Measurements from ENCODE around the gene CCNDBP1.
A peak's percentile ranks its signal among the peaks of the same experiment; 100 is the strongest.
"Not testable (repeated sequence)": the region's sequence is repeated elsewhere in the genome, so short reads cannot be mapped to it uniquely, and the experiment has no call there.

The CCNDBP1 gene, protein sequence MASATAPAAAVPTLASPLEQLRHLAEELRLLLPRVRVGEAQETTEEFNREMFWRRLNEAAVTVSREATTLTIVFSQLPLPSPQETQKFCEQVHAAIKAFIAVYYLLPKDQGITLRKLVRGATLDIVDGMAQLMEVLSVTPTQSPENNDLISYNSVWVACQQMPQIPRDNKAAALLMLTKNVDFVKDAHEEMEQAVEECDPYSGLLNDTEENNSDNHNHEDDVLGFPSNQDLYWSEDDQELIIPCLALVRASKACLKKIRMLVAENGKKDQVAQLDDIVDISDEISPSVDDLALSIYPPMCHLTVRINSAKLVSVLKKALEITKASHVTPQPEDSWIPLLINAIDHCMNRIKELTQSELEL

DNA sequence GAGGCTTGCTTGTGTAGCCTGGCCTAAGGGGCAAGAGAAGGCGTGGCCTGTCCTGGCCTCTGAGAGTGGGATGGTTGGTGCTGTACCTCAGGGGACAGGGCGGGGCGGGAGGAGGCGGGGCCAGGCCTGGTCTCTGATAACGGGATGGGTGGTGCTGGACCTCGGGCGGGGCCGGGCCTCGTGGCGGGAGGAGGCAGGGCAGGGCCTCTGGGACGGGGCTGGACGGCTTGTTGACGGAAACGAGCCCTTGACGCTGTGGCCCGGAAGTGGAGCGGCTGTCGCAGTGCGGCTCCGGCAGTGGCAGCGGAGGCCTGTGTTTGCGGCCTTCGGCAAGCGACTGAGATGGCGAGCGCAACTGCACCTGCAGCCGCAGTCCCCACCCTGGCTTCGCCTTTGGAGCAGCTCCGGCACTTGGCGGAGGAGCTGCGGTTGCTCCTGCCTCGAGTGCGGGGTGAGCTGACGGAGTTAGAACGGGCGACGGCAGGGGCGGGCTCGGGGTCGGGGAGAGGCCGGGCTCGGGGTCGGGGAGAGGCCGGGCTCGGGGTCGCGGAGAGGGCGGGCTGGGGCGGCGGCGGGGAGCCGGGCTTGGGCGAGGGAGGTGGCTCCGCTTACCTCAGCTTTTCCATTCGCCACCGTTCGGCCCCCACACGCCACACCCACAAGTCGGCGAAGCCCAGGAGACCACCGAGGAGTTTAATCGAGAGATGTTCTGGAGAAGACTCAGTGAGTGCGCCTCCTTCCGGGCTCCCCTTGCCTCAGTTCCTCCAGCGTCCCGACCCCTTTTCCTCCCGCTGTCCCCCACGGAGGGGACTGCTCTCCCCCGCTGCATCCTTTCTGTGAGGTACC lies at the start of gene CCNDBP1:
Gene CCNDBP1, plus strand, starts transcription at position 247 of the 846 bp plus-strand sequence. Its CDS starts 96 bp downstream, at position 343.
- peak; percentile 88 for DNase-seq

DNA sequence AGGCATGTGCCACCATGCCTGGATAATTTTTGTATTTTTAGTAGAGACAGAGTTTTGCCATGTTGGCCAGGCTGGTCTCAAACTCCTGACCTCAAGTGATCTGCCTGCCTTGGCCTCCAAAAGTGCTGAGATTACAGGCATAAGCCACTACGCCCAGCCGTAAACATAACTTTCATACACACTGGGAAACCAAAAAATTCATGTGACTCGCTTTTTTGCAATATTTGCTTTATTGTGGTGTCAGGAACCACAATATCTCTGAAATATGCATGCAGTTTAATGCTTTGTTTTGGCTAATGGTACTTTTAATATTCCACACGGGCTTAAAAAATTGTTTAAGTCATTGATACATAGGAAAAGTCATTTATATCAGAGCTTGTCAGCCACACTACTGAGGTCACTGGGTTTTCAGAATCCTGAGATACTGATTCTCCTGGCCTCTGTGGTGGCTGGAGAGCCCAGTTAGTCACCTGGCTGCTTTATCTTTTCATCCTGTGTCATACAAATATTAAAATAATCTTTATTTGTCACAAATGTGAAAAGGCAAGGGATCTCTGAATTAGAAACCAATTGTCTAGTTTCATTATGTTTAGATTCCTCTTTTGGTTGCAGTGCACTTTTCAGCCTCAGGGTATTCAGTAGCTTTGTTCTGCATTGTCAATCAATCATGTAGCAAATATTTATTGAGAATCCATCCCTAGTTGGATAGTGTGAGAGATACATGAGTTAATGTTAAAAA lies 41.8 kb upstream of the CCNDBP1 start:
- no peak for DNase-seq

DNA sequence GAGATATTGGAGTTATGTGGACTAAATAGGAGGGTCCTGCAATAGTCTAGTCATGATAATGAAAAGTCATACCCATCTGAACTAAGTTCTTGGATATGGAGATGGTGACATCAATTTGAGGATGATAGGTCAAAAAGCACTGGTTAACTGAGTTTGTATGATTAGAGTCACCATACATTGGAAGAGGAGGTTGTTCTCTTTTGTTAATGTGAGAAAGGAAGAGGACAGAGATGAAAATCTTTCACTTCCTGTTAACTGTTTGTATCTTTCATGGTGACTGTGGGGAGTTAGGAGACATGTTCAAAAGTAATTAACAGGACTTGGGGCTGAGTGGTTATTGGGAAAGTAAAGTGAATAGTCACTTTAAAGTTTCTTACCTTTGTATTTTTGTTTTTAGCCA lies 40.7 kb upstream of the CCNDBP1 start:
- no peak for DNase-seq

DNA sequence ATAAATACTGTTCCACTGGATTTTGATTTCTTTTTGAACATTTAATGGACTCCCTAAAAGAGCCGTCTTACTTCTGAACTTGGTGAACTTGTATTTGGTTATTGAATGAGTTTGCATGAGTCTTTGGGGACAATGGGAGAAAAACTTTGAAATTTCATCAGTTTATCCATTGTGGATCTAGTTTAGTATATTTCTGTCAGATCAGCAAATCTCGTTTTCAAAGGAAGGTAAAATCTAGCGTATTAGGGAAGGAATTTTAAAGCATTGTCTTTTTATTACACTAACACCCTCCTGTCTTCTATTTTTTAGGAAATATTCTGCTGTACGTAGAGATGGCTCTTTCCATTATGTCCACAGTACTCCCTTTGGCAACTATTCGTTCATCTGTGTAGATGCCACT lies 39.0 kb upstream of the CCNDBP1 start:
- DNase-seq = no peak

DNA sequence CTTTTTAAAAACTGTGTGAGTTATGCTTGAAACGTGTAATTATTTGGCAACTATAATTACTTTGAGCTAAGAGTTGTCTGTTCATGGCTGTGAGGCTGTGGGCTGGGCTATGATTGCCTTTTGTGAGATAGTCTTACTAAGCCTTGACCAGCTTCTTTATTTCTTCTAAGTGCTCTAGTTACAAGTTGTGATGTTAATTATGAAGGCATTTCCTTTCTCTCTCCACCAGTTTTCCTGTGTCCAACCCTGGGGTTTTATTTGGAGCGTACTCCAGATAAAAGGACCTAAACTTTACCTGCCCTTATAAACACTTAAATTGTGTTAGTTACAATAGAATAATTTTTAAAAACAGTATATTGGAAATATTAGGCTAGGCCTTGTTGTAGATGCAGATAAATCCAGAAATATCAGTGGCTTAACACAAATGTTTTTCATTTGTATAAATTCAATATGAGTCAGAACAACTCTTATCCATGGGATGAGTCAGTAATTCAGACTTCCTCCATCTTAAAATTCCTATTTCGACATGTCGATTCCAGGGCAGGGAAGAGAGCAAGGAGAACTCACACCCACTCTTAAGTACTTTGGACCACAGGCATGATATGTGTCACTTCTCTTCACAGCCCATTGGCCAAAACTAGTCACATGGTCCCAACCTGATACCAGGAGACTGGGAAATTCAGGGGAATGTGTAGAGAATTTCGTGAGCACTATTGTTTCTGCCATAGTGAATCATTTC lies 34.8 kb upstream of the CCNDBP1 start:
- DNase-seq = no peak

DNA sequence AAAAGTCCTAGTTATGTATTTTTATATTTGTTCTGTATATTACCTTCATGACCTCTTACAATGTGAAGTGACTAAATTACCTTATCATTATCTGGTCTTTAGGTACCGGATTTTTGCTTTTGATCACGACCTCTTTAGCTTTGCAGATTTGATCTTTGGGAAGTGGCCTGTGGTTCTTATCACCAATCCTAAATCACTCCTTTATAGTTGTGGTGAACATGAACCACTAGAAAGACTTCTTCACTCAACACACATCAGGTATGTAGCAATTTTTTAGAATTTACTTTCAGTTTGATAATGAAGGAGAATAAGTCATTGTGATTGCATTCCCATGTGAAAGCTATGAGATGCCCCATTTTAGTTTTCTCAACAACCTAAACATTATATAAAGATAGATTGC lies 33.5 kb upstream of the CCNDBP1 start:
- DNase-seq = no peak

DNA sequence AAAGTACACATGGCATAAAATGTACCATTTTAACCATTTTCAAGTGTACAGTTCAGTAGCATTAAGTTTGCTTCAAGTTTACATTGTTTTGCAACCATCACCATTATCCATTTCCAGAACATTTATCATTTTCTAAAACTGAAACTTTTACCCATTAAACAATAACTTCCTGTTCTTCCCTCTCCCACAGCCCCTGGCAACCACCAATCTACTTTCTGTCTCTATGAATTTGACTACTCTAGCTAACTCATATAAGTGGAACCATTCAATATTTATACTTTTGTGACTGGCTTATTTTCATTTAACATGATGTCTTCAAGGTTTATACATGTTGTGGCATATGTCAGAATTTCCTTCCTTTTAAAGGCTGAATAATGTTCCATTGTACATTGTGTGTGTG lies 31.9 kb upstream of the CCNDBP1 start:
- DNase-seq = no peak

DNA sequence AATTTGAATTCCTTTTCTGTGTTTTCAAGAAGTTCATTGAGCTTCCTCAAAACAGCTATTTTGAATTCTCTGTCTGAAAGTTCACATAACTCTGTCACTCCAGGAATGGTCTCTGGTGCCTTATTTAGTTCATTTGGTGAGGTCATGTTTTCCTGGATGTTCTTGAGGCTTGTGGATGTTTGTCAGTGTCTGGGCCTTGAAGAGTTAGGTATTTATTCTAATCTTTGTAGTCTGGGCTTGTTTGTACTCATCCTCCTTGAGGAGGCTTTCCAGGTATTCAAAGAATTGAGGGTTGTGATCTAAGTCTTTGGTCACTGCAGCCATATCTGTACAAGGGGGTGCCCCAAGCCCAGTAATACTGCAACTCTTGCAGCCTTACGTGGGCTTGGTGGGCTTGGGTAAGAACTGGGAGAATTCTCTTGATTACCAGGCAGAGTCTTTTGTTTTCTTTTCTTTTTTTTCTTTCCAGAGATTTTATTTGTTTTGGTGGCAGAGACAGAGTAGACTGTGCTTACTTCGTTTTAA lies 19.3 kb upstream of the CCNDBP1 start:
- no peak for DNase-seq

DNA sequence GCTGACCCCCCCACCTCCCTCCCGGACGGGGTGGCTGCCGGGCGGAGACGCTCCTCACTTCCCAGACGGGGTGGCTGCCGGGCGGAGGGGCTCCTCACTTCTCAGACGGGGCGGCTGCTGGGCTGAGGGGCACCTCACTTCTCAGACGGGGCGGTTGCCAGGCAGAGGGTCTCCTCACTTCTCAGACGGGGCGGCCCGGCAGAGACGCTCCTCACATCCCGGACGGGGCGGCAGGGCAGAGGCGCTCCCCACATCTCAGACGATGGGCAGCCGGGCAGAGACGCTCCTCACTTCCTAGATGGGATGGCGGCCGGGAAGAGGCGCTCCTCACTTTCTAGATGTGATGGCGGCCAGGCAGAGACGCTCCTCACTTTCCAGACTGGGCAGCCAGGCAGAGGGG lies 17.9 kb upstream of the CCNDBP1 start:
- not testable (repeated sequence) for DNase-seq

DNA sequence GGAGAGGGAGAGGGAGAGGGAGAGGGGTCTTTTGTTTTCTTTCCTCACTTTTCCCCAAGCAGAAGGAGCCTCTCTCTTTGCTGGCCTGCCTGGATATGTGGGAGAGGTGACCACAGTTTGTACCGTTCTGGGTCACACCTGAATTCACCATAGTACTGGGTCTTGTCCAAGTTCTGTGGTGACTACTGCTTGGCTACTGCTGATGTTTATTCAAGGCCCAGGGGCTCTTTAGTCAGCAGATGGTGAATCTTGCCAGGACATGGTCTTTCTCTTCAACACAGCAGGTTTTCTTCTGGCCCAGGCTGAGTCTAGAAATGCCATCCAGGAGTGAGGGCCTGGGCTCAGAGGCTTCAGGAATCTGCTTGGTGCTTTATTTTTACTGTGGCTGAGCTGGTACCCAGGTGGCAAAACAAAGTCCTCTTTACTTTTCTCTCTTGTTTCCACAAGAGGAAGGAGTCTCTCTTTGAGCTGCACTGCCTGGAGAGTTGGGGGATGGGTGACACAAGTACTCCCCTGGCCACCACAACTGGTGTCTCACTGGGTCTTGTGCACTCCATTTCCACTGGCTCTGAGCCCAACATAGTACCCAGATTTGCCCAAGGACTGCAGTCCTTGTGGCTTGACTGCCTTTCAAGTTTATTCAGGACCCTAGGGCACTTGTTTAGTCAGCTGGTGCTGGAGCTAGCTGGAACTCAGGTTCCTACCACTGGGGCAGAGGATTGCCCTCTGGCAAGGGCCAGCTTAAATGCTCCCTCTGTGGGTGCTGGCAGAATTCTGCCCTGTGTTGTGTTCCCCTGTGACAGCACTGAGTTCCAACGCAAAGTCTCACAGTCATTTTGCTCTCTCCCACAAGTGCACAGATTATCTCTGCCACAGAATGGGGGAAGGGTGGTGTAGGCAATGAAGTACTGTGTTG lies 16.8 kb upstream of the CCNDBP1 start:
- no peak for DNase-seq

DNA sequence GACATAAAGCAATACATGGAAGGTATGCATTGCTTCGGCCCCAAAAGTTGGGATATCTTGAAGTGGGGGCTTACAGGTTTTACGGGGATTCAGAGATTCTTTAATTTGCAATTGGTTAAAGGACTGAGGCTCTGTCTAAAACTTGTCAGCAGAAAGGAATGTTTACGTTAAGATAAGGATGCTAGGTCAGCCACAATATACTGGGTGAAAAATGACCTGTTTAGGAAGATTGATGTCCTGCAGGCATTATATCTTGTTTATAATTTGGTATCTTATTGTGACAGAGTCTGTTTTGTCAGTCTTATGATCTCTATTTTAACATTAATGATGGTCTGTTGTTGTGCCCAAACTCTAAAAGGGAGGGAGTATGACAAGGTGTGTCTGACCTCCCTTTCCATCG lies 15.3 kb upstream of the CCNDBP1 start:
- DNase-seq = no peak

DNA sequence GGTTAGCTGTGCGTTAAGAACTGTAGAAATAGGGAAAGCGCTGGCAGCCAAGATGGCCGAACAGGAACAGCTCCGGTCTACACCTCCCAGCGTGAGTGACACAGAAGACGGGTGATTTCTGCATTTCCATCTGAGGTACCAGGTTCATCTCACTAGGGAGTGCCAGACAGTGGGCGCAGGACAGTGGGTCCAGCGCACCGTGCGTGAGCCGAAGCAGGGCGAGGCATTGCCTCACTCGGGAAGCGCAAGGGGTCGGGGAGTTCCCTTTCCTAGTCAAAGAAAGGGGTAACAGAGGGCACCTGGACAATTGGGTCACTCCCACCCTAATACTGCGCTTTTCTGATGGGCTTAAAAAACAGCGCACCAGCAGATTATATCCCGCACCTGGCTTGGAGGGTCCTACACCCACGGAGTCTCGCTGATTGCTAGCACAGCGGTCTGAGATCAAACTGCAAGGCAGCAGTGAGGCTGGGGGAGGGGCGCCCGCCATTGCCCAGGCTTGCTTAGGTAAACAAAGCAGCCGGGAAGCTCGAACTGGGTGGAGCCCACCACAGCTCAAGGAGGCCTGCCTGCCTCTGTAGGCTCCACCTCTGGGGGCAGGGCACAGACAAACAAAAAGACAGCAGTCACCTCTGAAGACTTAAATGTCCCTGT lies 9.4 kb upstream of the CCNDBP1 start:
- not testable (repeated sequence) for DNase-seq

DNA sequence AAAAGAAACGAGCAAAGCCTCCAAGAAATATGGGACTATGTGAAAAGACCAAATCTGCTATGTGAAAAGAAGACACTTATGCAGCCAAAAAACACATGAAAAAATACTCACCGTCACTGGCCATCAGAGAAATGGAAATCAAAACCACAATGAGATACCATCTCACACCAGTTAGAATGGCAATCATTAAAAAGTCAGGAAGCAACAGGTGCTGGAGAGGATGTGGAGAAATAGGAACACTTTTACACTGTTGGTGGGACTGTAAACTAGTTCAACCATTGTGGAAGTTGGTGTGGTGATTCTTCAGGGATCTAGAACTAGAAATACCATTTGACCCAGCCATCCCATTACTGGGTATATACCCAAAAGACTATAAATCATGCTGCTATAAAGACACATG lies 8.1 kb upstream of the CCNDBP1 start:
- not testable (repeated sequence) for DNase-seq

DNA sequence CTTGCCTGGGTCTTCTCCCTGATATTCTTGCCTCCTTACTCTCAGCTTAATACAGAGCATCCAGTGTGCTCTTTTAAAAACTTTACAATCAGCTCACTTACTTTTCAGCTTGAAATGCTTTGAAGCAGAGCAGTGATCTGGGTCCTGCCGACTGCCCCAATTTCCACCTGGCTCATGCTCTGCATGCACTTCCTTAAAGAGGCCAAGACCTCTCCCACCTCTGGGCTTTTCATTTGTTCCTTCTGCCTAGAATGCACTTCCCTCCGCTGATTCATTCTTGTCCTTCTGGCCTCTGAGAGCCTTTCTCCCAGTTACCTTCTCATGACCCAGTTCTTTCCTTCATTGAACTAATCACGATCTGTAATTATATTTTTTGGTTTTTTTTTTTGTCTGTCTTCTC lies 1.9 kb upstream of the CCNDBP1 start:
- DNase-seq = no peak

DNA sequence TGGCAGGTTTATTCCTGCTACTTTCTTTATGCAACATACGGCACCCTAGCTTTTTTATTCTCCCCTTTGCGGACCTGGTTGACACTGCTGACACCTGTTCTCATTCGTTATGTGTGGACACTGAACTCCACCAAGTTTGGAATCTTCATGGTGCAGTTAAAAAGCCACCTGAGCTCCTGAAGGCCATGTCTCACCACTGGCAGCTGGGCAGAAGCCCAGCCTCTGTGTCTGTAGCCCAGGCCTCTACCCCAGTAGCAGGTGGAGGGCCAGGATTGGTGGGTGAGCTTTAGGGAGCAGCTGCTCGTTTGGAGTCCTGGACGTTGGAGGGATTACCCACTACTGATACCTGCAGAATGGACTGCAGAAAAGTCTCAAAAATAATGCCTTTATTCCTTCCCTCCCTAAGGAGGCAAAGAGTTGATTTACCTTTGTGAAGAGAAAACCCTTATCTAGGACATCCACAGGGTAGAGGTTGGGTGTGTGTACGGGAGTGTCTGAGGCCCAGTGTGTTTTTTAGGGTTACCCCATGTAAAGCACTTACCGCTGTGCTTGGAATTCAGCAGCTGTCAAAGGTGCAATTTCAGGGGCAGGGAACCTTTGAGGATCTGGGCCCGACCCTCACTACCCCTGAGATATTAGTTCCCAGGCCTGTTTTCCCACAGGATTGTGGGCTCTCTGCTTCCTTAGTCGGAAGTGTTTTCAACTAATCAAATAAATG lies 637 bp upstream of the CCNDBP1 start:
- DNase-seq = no peak

DNA sequence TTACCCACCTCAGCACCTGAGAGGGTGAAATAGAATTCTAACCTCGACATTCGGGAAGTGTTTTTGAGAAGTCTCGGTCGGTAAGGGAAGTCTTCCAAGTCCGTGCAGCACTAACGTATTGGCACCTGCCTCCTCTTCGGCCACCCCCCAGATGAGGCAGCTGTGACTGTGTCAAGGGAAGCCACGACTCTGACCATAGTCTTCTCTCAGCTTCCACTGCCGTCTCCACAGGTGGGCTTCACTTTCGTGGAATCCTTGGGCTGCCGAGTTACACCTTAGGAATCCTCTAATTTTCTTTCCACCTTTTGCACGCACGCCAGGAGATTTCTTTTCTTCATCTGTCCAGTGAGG lies 775 bp downstream of the CCNDBP1 start:
- no peak for DNase-seq

DNA sequence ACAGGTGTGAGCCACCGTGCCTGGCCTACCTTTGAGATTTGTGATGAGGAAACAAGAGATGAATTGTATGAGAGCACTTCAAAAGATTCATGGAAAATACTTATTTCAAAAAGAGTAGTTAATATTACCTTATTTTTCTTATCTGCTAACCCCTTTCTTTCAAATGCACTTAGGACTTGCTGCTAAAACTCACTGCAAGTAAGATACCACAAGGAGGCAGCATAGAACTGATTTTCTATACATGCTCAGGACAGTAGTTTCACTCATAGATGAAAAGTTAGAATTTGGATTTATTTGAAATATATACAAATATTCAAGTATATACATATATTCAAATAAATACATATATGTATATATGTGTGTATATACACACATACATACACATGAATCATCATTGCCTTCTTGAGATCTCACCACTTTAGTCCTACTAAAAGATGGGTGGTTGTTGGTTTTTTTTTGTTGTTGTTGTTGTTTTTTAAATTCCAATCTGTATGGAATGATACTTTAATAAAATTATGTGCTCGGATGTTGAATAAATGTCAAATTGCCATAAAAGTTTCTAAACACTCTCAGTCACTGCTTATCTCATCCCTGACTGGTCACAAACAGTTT lies 2.4 kb downstream of the CCNDBP1 start:
- no peak for DNase-seq

DNA sequence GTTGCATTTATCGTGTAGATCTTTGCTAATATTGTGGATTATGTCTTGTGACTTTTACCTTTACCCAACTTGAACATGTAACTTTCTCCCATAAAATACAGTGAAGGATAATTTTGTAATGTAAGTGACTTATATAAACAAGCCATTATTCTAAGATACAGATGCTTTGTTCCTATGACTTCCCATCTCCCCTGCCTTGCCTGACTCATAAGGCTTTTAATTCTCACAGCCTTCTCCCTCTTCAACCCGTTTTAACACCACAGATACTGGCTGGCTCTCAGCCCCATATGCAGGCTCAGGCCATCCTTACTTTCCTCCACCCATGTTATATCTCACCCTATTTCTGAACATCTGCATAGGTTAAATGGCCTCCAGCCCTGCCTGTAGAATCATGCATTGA lies 4.1 kb downstream of the CCNDBP1 start:
- DNase-seq = no peak

DNA sequence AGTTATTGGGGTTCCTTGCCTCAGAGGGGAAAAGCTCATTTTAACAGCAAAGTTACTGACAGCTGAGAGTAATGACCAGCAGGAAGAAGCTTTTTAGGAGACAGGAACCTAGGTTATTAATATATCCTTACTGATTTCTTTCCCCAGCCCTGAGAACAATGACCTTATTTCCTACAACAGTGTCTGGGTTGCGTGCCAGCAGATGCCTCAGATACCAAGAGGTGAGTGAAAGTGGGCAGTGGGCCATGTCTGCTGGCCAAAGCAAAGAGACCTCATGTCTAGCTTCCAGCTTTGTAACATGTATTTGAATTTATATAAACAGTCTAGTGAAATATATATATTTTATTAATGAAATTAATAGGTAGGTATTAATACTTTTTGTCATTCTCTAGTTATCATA lies 5.0 kb downstream of the CCNDBP1 start:
- DNase-seq = no peak

DNA sequence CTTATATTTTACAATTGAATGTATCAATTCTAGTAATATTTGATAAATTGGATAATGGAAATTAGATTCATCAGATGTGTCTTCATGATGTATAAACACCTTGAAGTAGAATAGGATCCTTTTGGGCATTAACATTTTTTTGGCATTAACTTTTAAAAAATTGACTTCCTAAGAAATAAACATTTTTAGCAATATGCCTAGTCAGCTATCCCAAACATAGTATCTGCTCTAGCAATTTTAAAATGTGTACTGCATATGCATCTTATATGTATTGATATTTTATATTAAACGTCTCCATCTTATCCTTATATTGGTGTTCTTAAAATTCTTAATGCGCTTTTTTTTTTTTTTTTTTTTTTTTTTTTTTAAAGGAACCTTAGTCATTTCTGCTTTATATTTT lies 8.5 kb downstream of the CCNDBP1 start:
- no peak for DNase-seq
